HCT116 (cell line): ENCODE results near the gene FBXO17. TPM values are rescaled to one million over a fixed set of nuclear protein-coding genes. Genes with fewer than 3 reads are reported as not detected.

Source experiments
- ATAC-seq: fragments of 200-7000 bp; cut with Tn5 transposase; 2 replicates; pipeline ENCODE4 v1.9.1; 2020; ENCODE audit warnings: mild to moderate bottlenecking, moderate library complexity
- BruUV-seq: library from RNA; stranded (reverse); fragments of 400-500 nt; replicated peaks from 2 replicates; lab custom pipeline; 2021; lab: Mats Ljungman, UMichigan
- CTCF ChIA-PET: fragments of 300-600 bp; sonication (Branson Sonifier 250); formaldehyde crosslinking; loops from one replicate; lab custom pipeline; 2021; ENCODE audit warnings: antibody characterized with exemption; lab: Charles Lee
- POLR2A ChIA-PET: fragments of 300-600, 350-600 bp; sonication (Branson Sonifier 250); formaldehyde crosslinking; loops from one replicate; lab custom pipeline; 2021; ENCODE audit warnings: antibody characterized with exemption; lab: Charles Lee
- RAD21 ChIA-PET, 2 experiments: fragments of 300-600 bp; sonication (Branson Sonifier 250); formaldehyde crosslinking; loops; one replicate each; lab custom pipeline; 2023; ENCODE audit warnings: low total read pairs in 2 of 2; ENCODE audit not compliant: uncharacterized antibody in 2 of 2, unreplicated experiment in 2 of 2, low non-redundant PET in 1 of 2; lab: Charles Lee
- DNase-seq: peaks from one replicate; pipeline ENCODE4 v3.0.0-alpha.2; 2010; ENCODE audit warnings: low read depth, low spot score
- H2AFZ ChIP-seq: fragments of 200-600 bp; shearing (Covaris generic), sonication (generic); 2 replicates; pipeline ENCODE4 v1.6.1; 2017; ENCODE audit warnings: low read depth, mixed run types, mixed read lengths, antibody characterized with exemption, low read length; ENCODE audit not compliant: poor library complexity, severe bottlenecking
- H3K27ac ChIP-seq: 2 replicates; pipeline ENCODE4 v1.5.1; 2012; ENCODE audit warnings: low read depth, low read length
- H3K27me3 ChIP-seq: fragments of 200-600 bp; sonication (generic); 2 replicates; pipeline ENCODE4 v1.6.1; 2016; ENCODE audit warnings: mixed run types, low read length, mixed read lengths; ENCODE audit not compliant: insufficient read depth
- H3K36me3 ChIP-seq, 2 experiments: fragments of 200-500 bp in 1 of 2; fragments of 200-600 bp in 1 of 2; sonication (Bioruptor generic) in 1 of 2; sonication (generic) in 1 of 2; 2 replicates each; pipeline versions ENCODE4 v1.5.1 to v1.6.1; 2014 to 2016; ENCODE audit warnings: low read length in 2 of 2, inconsistent platforms in 1 of 2, mixed read lengths in 1 of 2, mixed run types in 1 of 2; ENCODE audit not compliant: insufficient read depth in 2 of 2, control insufficient read depth in 1 of 2
- H3K4me1 ChIP-seq, 2 experiments: fragments of 200-600 bp in 1 of 2; sonication (generic) in 1 of 2; 2 replicates each; pipeline versions ENCODE4 v1.5.1 to v1.6.1; 2012 to 2017; ENCODE audit warnings: low read length in 2 of 2, inconsistent platforms in 1 of 2, mild to moderate bottlenecking in 1 of 2, mixed read lengths in 1 of 2, mixed run types in 1 of 2, moderate library complexity in 1 of 2; ENCODE audit not compliant: insufficient read depth in 2 of 2, control insufficient read depth in 1 of 2
- H3K4me2 ChIP-seq: fragments of 200-600 bp; sonication (generic); 2 replicates; pipeline ENCODE4 v1.6.1; 2017; ENCODE audit warnings: mixed run types, low read length, mixed read lengths
- H3K4me3 ChIP-seq, 2 experiments: fragments of 200-600 bp in 1 of 2; sonication (generic) in 1 of 2; replicated peaks in 1 of 2; 2 replicates each; pipeline ENCODE4 v1.5.1; 2011 to 2016; ENCODE audit warnings: low read length in 2 of 2, control low read depth in 1 of 2, low read depth in 1 of 2, mild to moderate bottlenecking in 1 of 2, mixed read lengths in 1 of 2, mixed run types in 1 of 2
- H3K79me2 ChIP-seq: fragments of 200-600 bp; sonication (generic); 2 replicates; pipeline ENCODE4 v1.6.1; 2017; ENCODE audit warnings: mild to moderate bottlenecking, mixed run types, low read length, moderate library complexity, mixed read lengths; ENCODE audit not compliant: insufficient read depth
- H3K9ac ChIP-seq: fragments of 200-600 bp; sonication (generic); 2 replicates; pipeline ENCODE4 v1.6.1; 2016; ENCODE audit warnings: low read length, mixed read lengths
- H3K9me2 ChIP-seq: fragments of 200-600 bp; sonication (generic), shearing (Covaris generic); 2 replicates; pipeline ENCODE4 v1.6.1; 2017; ENCODE audit warnings: mixed run types, mild to moderate bottlenecking, moderate library complexity; ENCODE audit not compliant: insufficient read depth
- H3K9me3 ChIP-seq, 2 experiments: fragments of 200-500 bp in 1 of 2; fragments of 200-600 bp in 1 of 2; sonication (Bioruptor generic) in 1 of 2; sonication (generic) in 1 of 2; 2 replicates each; pipeline ENCODE4 v1.6.1; 2014 to 2017; ENCODE audit warnings: low read length in 2 of 2, mixed read lengths in 2 of 2, inconsistent platforms in 1 of 2, low read depth in 1 of 2, mild to moderate bottlenecking in 1 of 2, mixed run types in 1 of 2, moderate library complexity in 1 of 2; ENCODE audit not compliant: control insufficient read depth in 1 of 2, insufficient read depth in 1 of 2
- H4K20me1 ChIP-seq: fragments of 200-600 bp; sonication (generic), shearing (Covaris generic); 2 replicates; pipeline ENCODE4 v1.6.1; 2017; ENCODE audit warnings: mixed run types, mild to moderate bottlenecking, moderate library complexity; ENCODE audit not compliant: insufficient read depth
- CBX3 ChIP-seq: IDR thresholded peaks from 2 replicates; pipeline ENCODE4 v1.6.1; 2012; ENCODE audit warnings: low read depth
- EGR1 ChIP-seq: IDR thresholded peaks from 2 replicates; pipeline ENCODE4 v1.6.1; 2012; ENCODE audit warnings: low read depth
- ELF1 ChIP-seq: IDR thresholded peaks from 2 replicates; pipeline ENCODE4 v1.6.1; 2012; ENCODE audit warnings: low read depth, borderline replicate concordance
- EZH2 ChIP-seq: fragments of 200-600 bp; sonication (generic); IDR thresholded peaks from 2 replicates; pipeline ENCODE4 v1.6.1; 2017; ENCODE audit warnings: antibody characterized with exemption, mixed run types
- JUND ChIP-seq: IDR thresholded peaks from 2 replicates; pipeline ENCODE4 v1.6.1; 2012
- POLR2AphosphoS5 ChIP-seq: IDR thresholded peaks from 2 replicates; pipeline ENCODE4 v1.6.1; 2011; ENCODE audit warnings: mild to moderate bottlenecking, low read depth, low read length, moderate library complexity
- RAD21 ChIP-seq: IDR thresholded peaks from 2 replicates; pipeline ENCODE4 v1.6.1; 2012; ENCODE audit warnings: low read depth, mild to moderate bottlenecking
- REST ChIP-seq: IDR thresholded peaks from 2 replicates; pipeline ENCODE4 v1.6.1; 2012; ENCODE audit warnings: low read depth
- SP1 ChIP-seq: IDR thresholded peaks from 2 replicates; pipeline ENCODE4 v1.6.1; 2012; ENCODE audit warnings: low read depth
- SRF ChIP-seq: IDR thresholded peaks from 2 replicates; pipeline ENCODE4 v1.6.1; 2012; ENCODE audit warnings: low read depth
- TCF7L2 ChIP-seq: IDR thresholded peaks from 2 replicates; pipeline ENCODE4 v1.7.0; 2011; ENCODE audit warnings: borderline replicate concordance, inconsistent platforms; ENCODE audit not compliant: insufficient read depth, insufficient read length; ENCODE audit errors: extremely low read depth
- ZBTB33 ChIP-seq: IDR thresholded peaks from 2 replicates; pipeline ENCODE4 v1.6.1; 2011; ENCODE audit warnings: mild to moderate bottlenecking, low read length, moderate library complexity; ENCODE audit not compliant: insufficient replicate concordance; ENCODE audit errors: extremely low read depth
- ZFX ChIP-seq: fragments of 450-650 bp; IDR thresholded peaks from 2 replicates; pipeline ENCODE4 v1.6.1; 2017
- ZNF274 ChIP-seq: fragments of 200-500 bp; sonication (Bioruptor generic); IDR thresholded peaks from 2 replicates; pipeline ENCODE4 v1.6.1; 2014; ENCODE audit warnings: mild to moderate bottlenecking, low read depth, low read length, inconsistent platforms
- intact Hi-C: fragments of 100-400 bp; cut with micrococcal nuclease; formaldehyde crosslinking; loops from 2 replicates; pipeline ENCODE4 v1.10.0; 2022
- total RNA-seq: library from RNA; stranded (reverse); gene quantifications from one replicate; pipeline ENCODE4 v1.2.1, GENCODE V29; 2021; ENCODE audit not compliant: unreplicated experiment

FBXO17 gene
- total RNA-seq, 1 experiment from 2014 or later: 18.5 TPM

- no peak for TF ChIP-seq RAD21
- TF ChIP-seq POLR2AphosphoS5: no peak
- TF ChIP-seq ZBTB33: no peak
- no peak for TF ChIP-seq ZFX
- TF ChIP-seq EZH2: no peak
- TF ChIP-seq SP1: no peak
- TF ChIP-seq ZNF274: no peak
- no peak for TF ChIP-seq ELF1
- TF ChIP-seq TCF7L2: no peak
- TF ChIP-seq SRF: no peak
- no peak for TF ChIP-seq JUND
- TF ChIP-seq EGR1: no peak
- no peak for TF ChIP-seq REST
- no peak for TF ChIP-seq CBX3
- Histone ChIP-seq H3K27ac (no peak overlapping the region), H3K9me3 (no peaks in the 10 kb centered on the region), H3K4me3 (no peak overlapping the region), H3K79me2 (no peaks in the 10 kb centered on the region), H3K36me3 (no peaks in the 10 kb centered on the region), H4K20me1 (no peaks in the 10 kb centered on the region), H3K9ac (no peak overlapping the region), H3K4me1 (peaks cover 3 to 10% of the 10 kb centered on the region in 2 experiments), H3K27me3 (no peaks in the 10 kb centered on the region), H2AFZ (no peak overlapping the region), H3K9me2 (no peaks in the 10 kb centered on the region), H3K4me2 (no peak overlapping the region)
- POLR2A ChIA-PET: no interaction called here
- ATAC-seq (no peak), DNase-seq (no peak)
- RAD21 ChIA-PET: interaction anchor here in 1 of 2 experiments (0.8 kb wide), 1 partner anchor 8 kb away, joined by 3 read pairs; no protein-coding TSS in a partner anchor
- CTCF ChIA-PET: no interaction called here
- no TSS peak for BruUV-seq
- intact Hi-C loops: no loop called here
These were observed 19.3 kb downstream of the FBXO17 start for GRCh38 chr19:38956264-38956663.
